Mammary epithelial cell (primary cell): ENCODE measurements around the gene NCBP2.

Experiments used
- EZH2 ChIP-seq: IDR thresholded peaks from 2 replicates; pipeline ENCODE4 v1.6.1; 2012; ENCODE audit warnings: low read length, inconsistent platforms, borderline replicate concordance
- TF ChIP-seq, protein P1 (sequence below), 2 donors: IDR thresholded peaks in 1 of 2; conservative IDR thresholded peaks in 1 of 2; 2 replicates each; pipeline ENCODE4 v1.5.1; 2011 to 2012; ENCODE audit warnings: inconsistent platforms in 2 of 2, low read length in 2 of 2, mild to moderate bottlenecking in 2 of 2, control low read depth in 1 of 2, low read depth in 1 of 2; ENCODE audit not compliant: insufficient read depth in 1 of 2; ENCODE audit errors: extremely low read depth in 1 of 2

- TF ChIP-seq, protein P1, sequence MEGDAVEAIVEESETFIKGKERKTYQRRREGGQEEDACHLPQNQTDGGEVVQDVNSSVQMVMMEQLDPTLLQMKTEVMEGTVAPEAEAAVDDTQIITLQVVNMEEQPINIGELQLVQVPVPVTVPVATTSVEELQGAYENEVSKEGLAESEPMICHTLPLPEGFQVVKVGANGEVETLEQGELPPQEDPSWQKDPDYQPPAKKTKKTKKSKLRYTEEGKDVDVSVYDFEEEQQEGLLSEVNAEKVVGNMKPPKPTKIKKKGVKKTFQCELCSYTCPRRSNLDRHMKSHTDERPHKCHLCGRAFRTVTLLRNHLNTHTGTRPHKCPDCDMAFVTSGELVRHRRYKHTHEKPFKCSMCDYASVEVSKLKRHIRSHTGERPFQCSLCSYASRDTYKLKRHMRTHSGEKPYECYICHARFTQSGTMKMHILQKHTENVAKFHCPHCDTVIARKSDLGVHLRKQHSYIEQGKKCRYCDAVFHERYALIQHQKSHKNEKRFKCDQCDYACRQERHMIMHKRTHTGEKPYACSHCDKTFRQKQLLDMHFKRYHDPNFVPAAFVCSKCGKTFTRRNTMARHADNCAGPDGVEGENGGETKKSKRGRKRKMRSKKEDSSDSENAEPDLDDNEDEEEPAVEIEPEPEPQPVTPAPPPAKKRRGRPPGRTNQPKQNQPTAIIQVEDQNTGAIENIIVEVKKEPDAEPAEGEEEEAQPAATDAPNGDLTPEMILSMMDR (conservative IDR thresholded peaks at IDR 0.05 in 1 of 2, IDR thresholded peaks at IDR 0.05 in 1 of 2; ENCODE audit: extremely low read depth in 1 of 2, insufficient read depth in 1 of 2, low read depth in 1 of 2, low read length in 2 of 2), result no peak
- no peak for TF ChIP-seq EZH2
These were observed 12.5 kb upstream of the NCBP2 start for GRCh38 chr3:196954832-196955231.
